Motor neuron (in vitro differentiated cells): Measurements from ENCODE around the gene PPFIBP1. TPM values are rescaled to one million over a fixed set of nuclear protein-coding genes. Genes with fewer than 3 reads are reported as not detected.
"Not testable (repeated sequence)": the region's sequence is repeated elsewhere in the genome, so short reads cannot be mapped to it uniquely, and the experiment has no call there.

Experiments used
- ATAC-seq, 8 experiments: fragments of 200-7000 bp; cut with Tn5 transposase; replicated peaks in 6 of 8; 2 replicates each; pipeline ENCODE4 v1.8.0; 2021; ENCODE audit warnings: mild to moderate bottlenecking in 8 of 8, moderate library complexity in 8 of 8
- H3K27ac ChIP-seq, 2 donors: fragments of 250-450 bp; sonication (Bioruptor Pico); 2 replicates each; pipeline ENCODE4 v1.9.0; 2021; ENCODE audit warnings: antibody characterized with exemption in 2 of 2, mild to moderate bottlenecking in 2 of 2, moderate library complexity in 1 of 2
- H3K4me1 ChIP-seq, 2 donors: fragments of 250-450 bp; sonication (Bioruptor Pico); replicated peaks in 1 of 2; 2 replicates each; pipeline ENCODE4 v1.6.1; 2021; ENCODE audit warnings: antibody characterized with exemption in 2 of 2, mild to moderate bottlenecking in 2 of 2, moderate library complexity in 1 of 2
- H3K4me3 ChIP-seq, 5 donors: fragments of 250-450 bp; sonication (Bioruptor Pico); 2 replicates each; pipeline ENCODE4 v1.9.0; 2021; ENCODE audit warnings: antibody characterized with exemption in 5 of 5, mild to moderate bottlenecking in 5 of 5, moderate library complexity in 4 of 5
- WGBS, 10 experiments: fragments of 450-650 bp; shearing (Covaris generic); methylation state at CpG; one replicate each; pipeline ENCODE4 v1.0.0; 2022; 5-methylcytosine and 5-hydroxymethylcytosine counted together
- in situ Hi-C, 9 experiments: fragments of 400-800 bp; cut with MboI; loops; one replicate each; pipeline ENCODE4 v1.15.0; 2021; ENCODE audit warnings: low sequenced_read_pairs in 9 of 9, low pct_unique_long_range_greater_than_20kb in 2 of 9; ENCODE audit not compliant: unreplicated experiment in 9 of 9
- total RNA-seq, 8 experiments: library from RNA; unstranded; fragments of 300-600 nt; gene quantifications; 2 replicates each; pipeline versions ENCODE4 v1.2.3 to v1.2.4, GENCODE V29; 2022

PPFIBP1 gene
- total RNA-seq, 8 experiments from 2014 or later: 15.9 to 205 (median 49.4) TPM

GRCh38 chr12:27566626-27567025, 42.6 kb downstream of the PPFIBP1 start:
- ATAC-seq: no peak
- peaks cover 0 to 8% of the 10 kb centered on the region in 2 donors for H3K4me1 ChIP-seq
- H3K27ac ChIP-seq: no peak overlapping the region
- 67 to 100% (median 94%) methylated on average over 1 to 2 of the region's 2 CpGs; no CpG with 5 or more reads in 3 of the 10 experiments for WGBS, 10 experiments
- no peak overlapping the region for H3K4me3 ChIP-seq
- in situ Hi-C loops: no loop called here

DNA sequence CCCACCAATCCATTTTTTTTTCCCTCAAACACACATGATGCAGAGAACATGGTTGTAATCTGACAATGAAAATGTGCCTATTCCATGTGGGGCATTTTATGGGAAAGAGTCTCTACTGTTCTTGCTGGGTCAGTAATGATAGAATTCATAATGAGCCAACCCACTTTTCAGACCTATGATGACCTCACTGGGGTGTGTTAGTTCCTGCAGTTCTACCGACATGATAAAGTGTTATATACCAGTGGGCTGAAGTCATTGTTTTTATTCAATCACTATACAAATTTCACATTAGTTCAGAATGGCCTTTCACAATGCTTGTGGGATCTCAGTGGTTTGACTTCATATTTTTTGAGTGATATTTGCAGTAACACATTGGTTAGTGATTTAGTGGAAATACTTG, 47.5 kb downstream of the PPFIBP1 start:
- Histone ChIP-seq H3K27ac (no peak overlapping the region), H3K4me1 (peaks cover 0 to 2% of the 10 kb centered on the region in 2 donors), H3K4me3 (no peak overlapping the region)
- in situ Hi-C loops: no loop called here
- 0 to 60% (median 30%) methylated on average over 1 of the region's 1 CpG; no CpG with 5 or more reads in 6 of the 10 experiments for WGBS, 10 experiments
- ATAC-seq: peak in 7 of 8 experiments; percentile 26 to 89 (median 71)

GRCh38 chr12:27572486-27573255, 48.7 kb downstream of the PPFIBP1 start:
- Histone ChIP-seq H3K4me1 (peaks cover 0 to 2% of the 10 kb centered on the region in 2 donors), H3K4me3 (no peak overlapping the region), H3K27ac (no peak overlapping the region)
- in situ Hi-C loops: no loop called here
- ATAC-seq: peak in 1 of 8 experiments; percentile 12
- 0 to 92% (median 80%) methylated on average over 1 to 2 of the region's 2 CpGs; no CpG with 5 or more reads in 1 of the 10 experiments for WGBS, 10 experiments

DNA sequence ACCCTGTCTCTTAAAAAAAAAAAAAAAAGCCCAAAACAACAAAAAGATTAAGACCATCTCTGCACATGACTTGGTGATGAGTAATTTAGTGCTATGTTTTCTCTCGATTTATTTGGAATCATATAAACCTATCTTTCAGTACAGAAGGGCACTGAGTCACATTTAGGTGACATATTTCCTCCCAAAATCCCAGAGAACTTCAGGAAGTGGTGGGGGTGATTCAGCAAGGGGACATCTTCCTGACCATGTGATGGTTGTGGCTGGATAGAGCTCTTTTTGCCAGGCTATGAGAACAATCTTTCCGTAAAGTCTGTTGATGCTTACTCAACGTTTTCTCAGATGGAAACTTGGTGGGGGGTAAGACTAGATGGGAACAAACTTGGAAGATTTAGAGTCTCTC, 50.0 kb downstream of the PPFIBP1 start:
- no peak overlapping the region for H3K4me3 ChIP-seq
- peaks cover 0 to 2% of the 10 kb centered on the region in 2 donors for H3K4me1 ChIP-seq
- WGBS, 10 experiments: 0 to 94% (median 57%) methylated on average over 1 to 3 of the region's 3 CpGs; no CpG with 5 or more reads in 4 of the 10 experiments
- no peak for ATAC-seq
- no peak overlapping the region for H3K27ac ChIP-seq
- in situ Hi-C loops: no loop called here

- in situ Hi-C loops: no loop called here
- H3K4me1 ChIP-seq: peaks cover 0 to 2% of the 10 kb centered on the region in 2 donors
- no peak overlapping the region for H3K27ac ChIP-seq
- peak in 2 of 8 experiments; percentile 28 to 80 for ATAC-seq
- no peak overlapping the region for H3K4me3 ChIP-seq
These were observed 51.2 kb downstream of the PPFIBP1 start for GRCh38 chr12:27575090-27575761.

DNA sequence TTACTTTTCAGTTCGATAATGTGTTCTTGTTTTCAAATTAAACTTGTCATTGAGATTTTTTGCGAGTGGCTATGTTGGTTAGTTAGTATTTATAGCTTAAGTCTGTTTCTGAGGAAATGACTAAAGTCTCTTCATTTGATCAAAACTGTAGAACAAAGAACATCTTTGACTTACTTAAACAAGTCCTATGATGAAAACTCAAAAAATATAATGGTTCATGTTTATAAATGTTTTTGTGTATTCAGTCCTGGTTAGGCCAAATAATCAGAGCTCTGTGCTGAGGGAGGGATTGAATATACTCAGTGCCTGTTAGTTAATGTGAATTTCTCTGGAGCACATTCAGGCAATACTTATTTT, 51.7 kb downstream of the PPFIBP1 start:
- Histone ChIP-seq H3K4me1 (peaks cover 0 to 2% of the 10 kb centered on the region in 2 donors), H3K4me3 (no peak overlapping the region), H3K27ac (no peak overlapping the region)
- 0 to 100% (median 90%) methylated on average over 1 to 2 of the region's 2 CpGs; no CpG with 5 or more reads in 1 of the 10 experiments for WGBS, 10 experiments
- in situ Hi-C loops: no loop called here
- ATAC-seq: no peak

GRCh38 chr12:27576667-27577347, 52.8 kb downstream of the PPFIBP1 start:
- Histone ChIP-seq H3K27ac (no peak overlapping the region), H3K4me3 (no peak overlapping the region), H3K4me1 (no peaks in the 10 kb centered on the region)
- 27 to 100% (median 86%) methylated on average over 1 to 2 of the region's 3 CpGs; no CpG with 5 or more reads in 5 of the 10 experiments for WGBS, 10 experiments
- in situ Hi-C loops: no loop called here
- no peak for ATAC-seq

DNA sequence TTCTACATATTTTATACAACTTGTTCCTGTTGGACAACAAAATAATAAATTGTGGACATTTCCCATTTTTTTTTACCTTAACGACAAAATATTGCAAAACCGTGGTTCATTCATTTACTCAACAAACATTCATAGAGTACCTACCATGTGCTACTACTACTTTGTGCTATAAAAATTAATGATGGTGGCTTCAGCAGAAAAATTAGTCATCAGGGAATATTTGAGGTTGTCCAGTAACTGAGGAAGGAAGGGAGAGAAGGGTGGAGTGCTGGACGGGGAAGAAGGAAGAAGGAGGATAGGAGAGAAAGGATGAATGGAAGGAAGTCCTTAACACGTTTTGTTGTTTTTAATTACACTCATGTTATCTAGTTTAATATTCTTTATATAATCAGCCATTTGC, 53.7 kb downstream of the PPFIBP1 start:
- 79 to 97% (median 91%) methylated on average over 2 to 4 of the region's 4 CpGs; no CpG with 5 or more reads in 1 of the 10 experiments for WGBS, 10 experiments
- Histone ChIP-seq H3K27ac (no peak overlapping the region), H3K4me1 (no peaks in the 10 kb centered on the region), H3K4me3 (no peak overlapping the region)
- in situ Hi-C loops: no loop called here
- ATAC-seq: no peak

DNA sequence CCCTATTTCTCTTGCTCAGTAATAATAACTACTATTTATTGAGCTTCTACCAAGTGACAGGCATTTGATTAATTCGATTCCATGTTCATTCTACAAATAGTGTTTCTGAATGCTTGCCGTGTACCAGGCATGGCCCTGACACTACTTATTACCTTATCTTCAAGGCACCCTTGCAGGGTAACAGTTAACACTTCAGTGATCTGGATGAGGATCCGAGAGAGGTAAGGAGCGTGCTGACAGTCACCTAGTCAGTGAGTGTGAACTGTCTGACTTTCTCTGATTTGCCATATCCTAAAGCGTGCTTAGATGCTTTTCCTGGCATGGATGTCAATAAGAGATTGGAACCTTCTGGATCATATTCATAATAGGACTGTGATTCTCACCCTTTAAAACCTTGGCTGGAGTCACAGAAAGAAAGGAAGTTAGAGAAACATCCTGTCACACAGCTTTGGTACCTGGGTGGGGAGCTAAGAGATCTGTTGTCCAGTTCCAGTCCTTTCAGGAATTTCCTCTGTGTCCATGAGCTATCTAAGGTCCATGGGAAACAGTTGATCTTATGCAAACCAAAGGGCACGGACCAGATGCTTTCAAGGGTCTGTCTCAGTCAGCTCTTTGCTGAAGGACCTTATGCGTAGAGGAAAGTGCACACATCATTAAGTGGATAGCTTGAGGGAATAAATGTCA, 54.8 kb downstream of the PPFIBP1 start:
- Histone ChIP-seq H3K27ac (no peak overlapping the region), H3K4me1 (no peaks in the 10 kb centered on the region), H3K4me3 (no peak overlapping the region)
- 51 to 100% (median 94%) methylated on average over 1 to 4 of the region's 7 CpGs; no CpG with 5 or more reads in 1 of the 10 experiments for WGBS, 10 experiments
- no peak for ATAC-seq
- in situ Hi-C loops: no loop called here

DNA sequence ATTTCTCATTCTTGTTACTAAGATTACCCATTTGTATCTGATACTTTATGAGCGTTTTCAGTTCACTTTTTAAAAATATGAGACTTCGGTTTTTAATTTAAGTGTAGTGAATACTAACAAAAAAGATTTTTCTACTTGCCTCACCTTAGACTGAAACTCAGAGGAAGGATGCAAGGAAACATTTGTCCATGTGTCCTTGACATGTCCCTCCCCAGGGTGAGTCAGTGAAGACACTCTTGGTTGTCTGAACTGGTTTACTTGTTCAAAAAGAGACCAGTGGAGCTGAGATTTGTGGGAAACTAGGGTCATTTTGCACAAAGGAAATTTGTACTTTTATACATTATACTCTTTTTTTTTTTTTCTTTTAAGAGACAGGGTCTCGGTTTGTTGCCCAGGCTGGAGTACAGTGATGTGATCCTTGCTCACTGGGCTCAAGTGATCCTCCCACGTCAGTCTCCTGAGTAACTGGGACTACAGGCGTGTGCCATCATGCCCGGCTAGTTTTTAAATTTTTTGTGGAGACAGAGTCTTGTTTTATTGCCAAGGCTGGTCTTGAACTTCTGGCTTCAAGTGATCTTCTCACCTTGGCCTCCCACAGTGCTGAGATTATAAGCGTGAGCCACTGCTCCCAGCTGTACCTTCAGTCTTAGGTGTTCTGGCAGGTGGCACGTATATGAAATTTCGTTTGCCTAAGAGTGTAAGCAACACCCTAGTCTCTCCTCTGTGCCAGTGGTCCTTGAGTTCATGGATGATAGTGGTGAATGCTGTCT, 56.7 kb downstream of the PPFIBP1 start:
- 83 to 100% (median 95%) methylated on average over 2 to 6 of the region's 9 CpGs for WGBS, 10 experiments
- no peak overlapping the region for H3K4me3 ChIP-seq
- H3K4me1 ChIP-seq: no peaks in the 10 kb centered on the region
- in situ Hi-C loops: no loop called here
- ATAC-seq: no peak
- no peak overlapping the region for H3K27ac ChIP-seq

DNA sequence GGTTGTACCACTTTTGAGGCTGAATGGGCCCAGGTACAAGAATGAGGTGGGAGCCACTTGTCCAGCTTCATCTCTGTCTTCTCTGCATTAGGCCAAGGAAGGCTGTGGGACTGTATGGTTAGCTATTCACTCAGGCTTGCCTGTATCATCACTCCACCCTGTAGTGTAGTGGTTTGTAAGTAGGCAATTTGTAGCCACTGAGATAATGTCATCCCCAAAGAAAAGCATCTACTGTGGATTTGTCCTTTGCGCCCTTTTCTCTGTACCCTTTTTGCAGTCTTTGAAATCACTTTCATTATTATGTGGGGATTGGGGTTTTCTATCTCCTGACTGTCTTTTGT, 57.3 kb downstream of the PPFIBP1 start:
- in situ Hi-C loops, H3K4me1 ChIP-seq, H3K4me3 ChIP-seq, ATAC-seq, H3K27ac ChIP-seq: not testable (repeated sequence)
- 100% methylated on average over 1 of the region's 1 CpG; no CpG with 5 or more reads in 4 of the 10 experiments for WGBS, 10 experiments

DNA sequence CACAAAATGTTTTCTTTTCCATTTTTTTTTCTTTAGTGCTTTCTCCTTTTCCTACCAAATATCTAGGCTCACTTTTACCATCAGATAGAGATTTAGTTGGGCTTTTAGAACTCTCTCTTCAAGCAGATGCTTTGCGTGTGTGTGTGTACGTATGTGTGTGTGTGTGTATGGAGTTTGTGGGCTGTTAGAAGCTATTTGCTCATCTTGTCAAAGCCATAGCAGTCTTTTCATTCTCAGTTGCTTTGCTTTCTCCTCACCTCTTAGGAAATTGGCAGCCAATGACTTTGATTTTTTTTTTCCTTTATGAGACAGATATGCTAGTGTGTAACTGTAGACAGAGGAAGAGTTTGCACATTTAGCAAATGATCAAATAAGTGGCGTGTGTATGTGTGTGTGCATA, 57.8 kb downstream of the PPFIBP1 start:
- peak in 3 of 8 experiments; percentile 9 to 56 (median 12) for ATAC-seq
- WGBS, 10 experiments: 60 to 100% (median 95%) methylated on average over 1 to 3 of the region's 3 CpGs; no CpG with 5 or more reads in 3 of the 10 experiments
- H3K4me3 ChIP-seq, H3K4me1 ChIP-seq, in situ Hi-C loops, H3K27ac ChIP-seq: not testable (repeated sequence)
